PFSK-1 (cell line): ENCODE measurements around the gene BCL2.

Source experiments
- FOXP2 ChIP-seq: optimal IDR thresholded peaks from 2 replicates; pipeline ENCODE3; 2011; ENCODE audit warnings: borderline replicate concordance, control low read depth, inconsistent platforms; ENCODE audit not compliant: insufficient read depth; ENCODE audit errors: extremely low read length, extremely low read depth
- POLR2AphosphoS5 ChIP-seq: IDR thresholded peaks from 2 replicates; pipeline ENCODE4 v1.6.1; 2012; ENCODE audit warnings: low read depth, mild to moderate bottlenecking, control low read depth, low read length, moderate library complexity
- SIN3A ChIP-seq: IDR thresholded peaks from 2 replicates; pipeline ENCODE4 v1.6.1; 2012; ENCODE audit warnings: mild to moderate bottlenecking, low read length, moderate library complexity, borderline replicate concordance; ENCODE audit not compliant: insufficient read depth
- TAF1 ChIP-seq: IDR thresholded peaks from 2 replicates; pipeline ENCODE4 v1.6.1; 2012; ENCODE audit warnings: low read length, control low read depth, borderline replicate concordance; ENCODE audit not compliant: insufficient read depth
- TF ChIP-seq, protein P1 (sequence below), 2 experiments: IDR thresholded peaks; 2 replicates each; pipeline versions ENCODE4 v1.6.1 to v1.8.0; 2011 to 2012; ENCODE audit warnings: low read depth in 2 of 2, low read length in 2 of 2, control low read depth in 1 of 2, inconsistent platforms in 1 of 2, mild to moderate bottlenecking in 1 of 2, moderate library complexity in 1 of 2; ENCODE audit not compliant: insufficient read depth in 1 of 2

The BCL2 gene

DNA sequence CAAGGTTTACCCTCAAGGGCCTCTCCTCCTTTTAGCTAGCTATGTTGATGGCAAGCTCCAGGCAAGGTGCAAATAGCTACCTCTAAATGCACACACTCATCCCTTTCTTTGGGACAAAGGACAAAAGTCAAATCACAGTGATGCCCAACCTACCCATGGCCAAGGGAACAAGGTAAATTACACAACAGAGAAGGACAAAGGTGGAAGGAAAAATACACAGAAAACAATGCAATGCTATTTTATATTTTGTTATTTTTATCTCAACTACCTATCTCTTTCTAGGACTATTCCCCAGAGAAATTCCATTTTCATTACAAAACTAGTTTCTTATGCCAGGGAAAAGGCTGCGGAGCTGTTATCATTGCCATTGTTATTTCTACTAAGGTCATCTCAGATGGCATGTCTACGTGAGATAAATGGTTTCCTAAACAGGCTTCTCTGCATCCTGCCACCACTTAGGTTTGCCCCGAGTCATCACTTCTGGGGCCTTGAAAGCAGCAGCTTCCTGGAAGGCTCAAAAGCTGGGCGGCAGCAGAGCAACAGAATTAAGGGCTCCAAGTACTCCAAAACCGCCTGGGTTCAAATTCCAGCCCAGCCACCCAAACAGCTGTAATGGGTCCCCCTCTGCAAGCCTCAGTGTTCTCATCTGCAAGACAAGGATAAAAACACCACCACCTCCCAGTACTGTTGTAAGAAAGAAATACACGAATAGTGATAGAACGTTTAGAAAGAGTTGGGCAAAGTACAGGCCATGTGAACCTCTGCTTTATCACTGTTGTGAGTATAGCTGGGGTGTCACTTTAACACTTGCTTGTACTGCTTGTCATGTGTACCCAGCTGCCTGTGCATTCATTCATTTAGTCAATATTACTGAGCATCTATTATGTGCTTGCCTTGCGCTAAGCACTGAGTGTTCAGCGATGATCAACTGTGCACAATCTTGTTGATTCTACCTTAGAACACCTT lies 20.9 kb downstream of the BCL2 start:
- TF ChIP-seq FOXP2 (no peak), TAF1 (no peak), POLR2AphosphoS5 (no peak), SIN3A (no peak)
- TF ChIP-seq, protein P1, sequence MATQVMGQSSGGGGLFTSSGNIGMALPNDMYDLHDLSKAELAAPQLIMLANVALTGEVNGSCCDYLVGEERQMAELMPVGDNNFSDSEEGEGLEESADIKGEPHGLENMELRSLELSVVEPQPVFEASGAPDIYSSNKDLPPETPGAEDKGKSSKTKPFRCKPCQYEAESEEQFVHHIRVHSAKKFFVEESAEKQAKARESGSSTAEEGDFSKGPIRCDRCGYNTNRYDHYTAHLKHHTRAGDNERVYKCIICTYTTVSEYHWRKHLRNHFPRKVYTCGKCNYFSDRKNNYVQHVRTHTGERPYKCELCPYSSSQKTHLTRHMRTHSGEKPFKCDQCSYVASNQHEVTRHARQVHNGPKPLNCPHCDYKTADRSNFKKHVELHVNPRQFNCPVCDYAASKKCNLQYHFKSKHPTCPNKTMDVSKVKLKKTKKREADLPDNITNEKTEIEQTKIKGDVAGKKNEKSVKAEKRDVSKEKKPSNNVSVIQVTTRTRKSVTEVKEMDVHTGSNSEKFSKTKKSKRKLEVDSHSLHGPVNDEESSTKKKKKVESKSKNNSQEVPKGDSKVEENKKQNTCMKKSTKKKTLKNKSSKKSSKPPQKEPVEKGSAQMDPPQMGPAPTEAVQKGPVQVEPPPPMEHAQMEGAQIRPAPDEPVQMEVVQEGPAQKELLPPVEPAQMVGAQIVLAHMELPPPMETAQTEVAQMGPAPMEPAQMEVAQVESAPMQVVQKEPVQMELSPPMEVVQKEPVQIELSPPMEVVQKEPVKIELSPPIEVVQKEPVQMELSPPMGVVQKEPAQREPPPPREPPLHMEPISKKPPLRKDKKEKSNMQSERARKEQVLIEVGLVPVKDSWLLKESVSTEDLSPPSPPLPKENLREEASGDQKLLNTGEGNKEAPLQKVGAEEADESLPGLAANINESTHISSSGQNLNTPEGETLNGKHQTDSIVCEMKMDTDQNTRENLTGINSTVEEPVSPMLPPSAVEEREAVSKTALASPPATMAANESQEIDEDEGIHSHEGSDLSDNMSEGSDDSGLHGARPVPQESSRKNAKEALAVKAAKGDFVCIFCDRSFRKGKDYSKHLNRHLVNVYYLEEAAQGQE (IDR thresholded peaks at IDR 0.05; ENCODE audit: insufficient read depth in 1 of 2, low read depth in 2 of 2, low read length in 2 of 2) = no peak

DNA sequence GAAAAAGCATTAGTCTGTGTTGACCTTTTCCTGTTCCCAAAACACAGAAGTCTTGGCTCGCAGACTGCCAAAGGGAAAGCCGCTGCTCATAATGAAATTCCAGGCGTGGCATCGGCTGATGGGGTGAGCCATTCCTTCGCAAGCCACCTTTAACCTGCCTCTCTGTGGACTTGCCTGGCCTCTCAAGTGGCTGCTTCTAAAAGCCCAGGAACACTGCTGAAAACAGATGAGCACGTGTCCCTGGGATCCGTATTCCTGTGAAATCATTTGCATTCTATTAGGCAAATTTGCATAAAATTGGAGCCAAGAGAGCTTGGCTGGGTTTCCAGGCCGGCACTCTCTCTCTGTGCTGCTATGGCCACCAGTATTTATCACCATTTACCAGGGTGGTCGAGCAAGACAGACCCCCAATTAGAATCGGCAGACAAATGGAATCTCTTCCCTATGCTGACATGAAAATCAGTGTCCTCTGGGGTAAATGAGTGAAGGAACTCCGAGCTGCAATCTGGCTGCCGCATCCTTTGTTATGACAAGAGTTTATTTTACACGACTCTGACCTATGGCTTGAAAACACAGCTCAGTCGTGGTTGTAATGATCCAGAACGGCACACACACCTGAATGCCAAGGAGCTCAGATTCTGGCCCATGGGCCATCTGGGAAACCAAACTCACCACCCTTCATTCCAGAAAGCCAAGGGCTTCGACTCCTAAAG lies 21.7 kb downstream of the BCL2 start:
- no peak for TF ChIP-seq POLR2AphosphoS5
- TF ChIP-seq, protein P1 (IDR thresholded peaks at IDR 0.05; ENCODE audit: insufficient read depth in 1 of 2, low read depth in 2 of 2, low read length in 2 of 2) = no peak
- TF ChIP-seq SIN3A = no peak
- no peak for TF ChIP-seq FOXP2
- TF ChIP-seq TAF1 = no peak

- no peak for TF ChIP-seq SIN3A
- TF ChIP-seq TAF1 = no peak
- TF ChIP-seq POLR2AphosphoS5 = no peak
- TF ChIP-seq, protein P1 (IDR thresholded peaks at IDR 0.05; ENCODE audit: insufficient read depth in 1 of 2, low read depth in 2 of 2, low read length in 2 of 2) = no peak
- TF ChIP-seq FOXP2 = no peak
Observed at GRCh38 chr18:63293935-63294334, 25.6 kb downstream of the BCL2 start.

- TF ChIP-seq TAF1 (no peak), SIN3A (no peak), POLR2AphosphoS5 (no peak), FOXP2 (no peak)
- TF ChIP-seq, protein P1 (IDR thresholded peaks at IDR 0.05; ENCODE audit: insufficient read depth in 1 of 2, low read depth in 2 of 2, low read length in 2 of 2) = no peak
Observed at GRCh38 chr18:63292831-63293683, 26.5 kb downstream of the BCL2 start.
